Neural progenitor cell (in vitro differentiated cells): ENCODE results near the gene UNC5A.

Source experiments
- CTCF ChIP-seq: fragments of 200-600 bp; sonication (generic); IDR thresholded peaks from 2 replicates; pipeline ENCODE4 v1.5.1; 2017; ENCODE audit warnings: antibody characterized with exemption, mild to moderate bottlenecking
- EZH2 ChIP-seq: fragments of 200-600 bp; sonication (generic); IDR thresholded peaks from 2 replicates; pipeline ENCODE4 v1.6.1; 2017; ENCODE audit warnings: antibody characterized with exemption, mild to moderate bottlenecking, moderate library complexity
- EZH2phosphoT487 ChIP-seq: fragments of 200-600 bp; sonication (generic); IDR thresholded peaks from 2 replicates; pipeline ENCODE4 v1.6.1; 2017; ENCODE audit warnings: antibody characterized with exemption

- TF ChIP-seq CTCF, result no peak
- TF ChIP-seq EZH2, result no peak
- no peak for TF ChIP-seq EZH2phosphoT487
These were observed 13.4 kb upstream of the UNC5A start for GRCh38 chr5:176796970-176797369.
